HG03064 (cell line): Measurements from ENCODE around the gene C11orf98.
"Not testable (repeated sequence)": the region's sequence is repeated elsewhere in the genome, so short reads cannot be mapped to it uniquely, and the experiment has no call there.

Experiments used
- ATAC-seq: cut with Tn5 transposase; IDR thresholded peaks from one replicate; pipeline ENCODE4 v1.9.1; 2021; ENCODE audit warnings: low read depth; ENCODE audit not compliant: unreplicated experiment

Gene C11orf98

GRCh38 chr11:62654297-62654696, 10.7 kb downstream of the C11orf98 start:
- ATAC-seq: no peak

- no peak for ATAC-seq
Observed at GRCh38 chr11:62652161-62653006, 12.6 kb downstream of the C11orf98 start.

GRCh38 chr11:62650283-62650682, 14.7 kb downstream of the C11orf98 start:
- not testable (repeated sequence) for ATAC-seq

GRCh38 chr11:62649486-62649885, 15.5 kb downstream of the C11orf98 start:
- ATAC-seq: no peak

- ATAC-seq: no peak
Observed at GRCh38 chr11:62648967-62649364, 16.0 kb downstream of the C11orf98 start.

GRCh38 chr11:62648185-62648966, 16.6 kb downstream of the C11orf98 start:
- ATAC-seq: no peak

GRCh38 chr11:62647609-62648005, 17.4 kb downstream of the C11orf98 start:
- no peak for ATAC-seq

GRCh38 chr11:62646825-62647608, 18.0 kb downstream of the C11orf98 start:
- no peak for ATAC-seq

GRCh38 chr11:62645946-62646824, 18.8 kb downstream of the C11orf98 start, which contains the start of gene GANAB:
GANAB (minus strand) TSS chr11:62646613; CDS start chr11:62646599, 14 bp downstream.
- peak; percentile 84 for ATAC-seq

- no peak for ATAC-seq
Observed at GRCh38 chr11:62645671-62645945, 19.4 kb downstream of the C11orf98 start.

- no peak for ATAC-seq
Observed at GRCh38 chr11:62644220-62644619, 20.8 kb downstream of the C11orf98 start.

GRCh38 chr11:62632492-62632891, 32.5 kb downstream of the C11orf98 start:
- no peak for ATAC-seq

GRCh38 chr11:62627713-62628112, 37.3 kb downstream of the C11orf98 start:
- no peak for ATAC-seq

GRCh38 chr11:62622476-62623089, 42.4 kb downstream of the C11orf98 start:
- ATAC-seq: no peak

- peak; percentile 80 for ATAC-seq
Observed at GRCh38 chr11:62621567-62622470, 43.2 kb downstream of the C11orf98 start, which contains the start of gene B3GAT3. B3GAT3 (minus strand) TSS chr11:62621986; CDS start chr11:62621947, 39 bp downstream.

GRCh38 chr11:62621027-62621566, 43.9 kb downstream of the C11orf98 start:
- no peak for ATAC-seq

- not testable (repeated sequence) for ATAC-seq
Observed at GRCh38 chr11:62616957-62617356, 48.1 kb downstream of the C11orf98 start.

- ATAC-seq: no peak
Observed at GRCh38 chr11:62615521-62615920, 49.5 kb downstream of the C11orf98 start.
